ENCODE results near the gene CCDC88C.

GRCh38 chr14:91424813-91425530 is 7.4 kb upstream of the CCDC88C start:
- TF ChIP-seq CTCF (IDR thresholded peaks at IDR 0.05; ENCODE audit: low read length) (no peak), EZH2 (IDR thresholded peaks at IDR 0.05; ENCODE audit: borderline replicate concordance, low read length) (no peak)
